DND-41 (cell line): ENCODE data around the gene OR6V1.

Source experiments
- CTCF ChIP-seq: IDR thresholded peaks from 2 replicates; pipeline ENCODE4 v1.5.1; 2012; ENCODE audit warnings: borderline replicate concordance, low read length, moderate library complexity, mild to moderate bottlenecking; ENCODE audit not compliant: poor library complexity, severe bottlenecking; ENCODE audit errors: extremely low read depth
- EZH2 ChIP-seq: IDR thresholded peaks from 3 replicates; pipeline ENCODE4 v1.6.1; 2012; ENCODE audit warnings: borderline replicate concordance, low read depth, mild to moderate bottlenecking, moderate library complexity, low read length, inconsistent platforms; ENCODE audit not compliant: severe bottlenecking

- no peak for TF ChIP-seq EZH2
- TF ChIP-seq CTCF: no peak
Observed at GRCh38 chr7:143013893-143014292, 38.2 kb upstream of the OR6V1 start.
